PC-3 (cell line): Measurements from ENCODE around the gene HSD17B14. TPM values are rescaled to one million over a fixed set of nuclear protein-coding genes. Genes with fewer than 3 reads are reported as not detected.

Experiments used
- ATAC-seq: fragments of 200-7000 bp; cut with Tn5 transposase; 2 replicates; pipeline ENCODE4 v1.9.1; 2020; ENCODE audit warnings: mild to moderate bottlenecking, moderate library complexity
- BruUV-seq: library from RNA; stranded (reverse); fragments of 400-500 nt; replicated peaks from 2 replicates; lab custom pipeline; 2021; lab: Mats Ljungman, UMichigan
- CTCF ChIA-PET: fragments of 300-600 bp; sonication (Branson Sonifier 250); formaldehyde crosslinking; loops from one replicate; lab custom pipeline; 2022; ENCODE audit warnings: antibody characterized with exemption; lab: Charles Lee
- POLR2A ChIA-PET: fragments of 300-600 bp; sonication (Branson Sonifier 250); formaldehyde crosslinking; loops from one replicate; lab custom pipeline; 2022; ENCODE audit warnings: antibody characterized with exemption; ENCODE audit not compliant: unreplicated experiment; lab: Charles Lee
- DNase-seq: peaks from one replicate; pipeline ENCODE4 v3.0.0-alpha.2; 2015
- H2AFZ ChIP-seq: fragments of 300-600 bp; sonication (generic); 2 replicates; pipeline ENCODE4 v1.6.0; 2016; ENCODE audit warnings: antibody characterized with exemption, low read length
- H3F3A ChIP-seq: fragments of 300-600 bp; sonication (generic); one replicate; pipeline ENCODE4 v1.6.0; 2017; ENCODE audit warnings: antibody characterized with exemption, low read length, control low read depth, mild to moderate bottlenecking; ENCODE audit not compliant: unreplicated experiment
- H3K27ac ChIP-seq: fragments of 300-600 bp; sonication (generic); 2 replicates; pipeline ENCODE4 v1.5.1; 2016; ENCODE audit warnings: mild to moderate bottlenecking, low read length
- H3K27me3 ChIP-seq: fragments of 300-600 bp; sonication (generic); 2 replicates; pipeline ENCODE4 v1.6.1; 2016; ENCODE audit warnings: low read length, mixed read lengths
- H3K36me3 ChIP-seq: fragments of 300-600 bp; sonication (generic); 2 replicates; pipeline ENCODE4 v1.6.1; 2016; ENCODE audit warnings: low read depth, mixed run types, low read length, mixed read lengths
- H3K4me1 ChIP-seq: fragments of 300-600 bp; sonication (generic); 2 replicates; pipeline ENCODE4 v1.5.1; 2016; ENCODE audit warnings: low read length; ENCODE audit not compliant: insufficient read depth
- H3K4me2 ChIP-seq: fragments of 300-600 bp; sonication (generic); 2 replicates; pipeline ENCODE4 v1.6.0; 2016; ENCODE audit warnings: low read length
- H3K4me3 ChIP-seq: fragments of 300-600 bp; sonication (generic); 2 replicates; pipeline ENCODE4 v1.5.1; 2016; ENCODE audit warnings: mild to moderate bottlenecking, low read length, mixed read lengths
- H3K79me2 ChIP-seq: fragments of 300-600 bp; sonication (generic); 2 replicates; pipeline ENCODE4 v1.6.1; 2017; ENCODE audit warnings: low read length, mixed read lengths
- H3K9ac ChIP-seq: fragments of 300-600 bp; sonication (generic); 2 replicates; pipeline ENCODE4 v1.6.0; 2016; ENCODE audit warnings: mild to moderate bottlenecking, low read length
- H3K9me2 ChIP-seq: fragments of 300-600 bp; sonication (generic); replicated peaks from 2 replicates; pipeline ENCODE4 v1.6.1; 2016; ENCODE audit warnings: mixed run types, low read length, mixed read lengths
- H3K9me3 ChIP-seq: fragments of 300-600 bp; sonication (generic); 2 replicates; pipeline ENCODE4 v1.6.1; 2016; ENCODE audit warnings: low read length, mixed read lengths
- H4K20me1 ChIP-seq: fragments of 300-600 bp; sonication (generic); 2 replicates; pipeline ENCODE4 v1.6.1; 2016; ENCODE audit warnings: low read length, mixed read lengths
- CTCF ChIP-seq: fragments of 300-600 bp; sonication (generic); conservative IDR thresholded peaks from 2 replicates; pipeline ENCODE4 v1.5.1; 2017; ENCODE audit warnings: antibody characterized with exemption, low read depth, mild to moderate bottlenecking, low read length
- EZH2 ChIP-seq: fragments of 300-600 bp; sonication (generic); IDR thresholded peaks from one replicate; pipeline ENCODE4 v1.6.1; 2017; ENCODE audit warnings: antibody characterized with exemption, mild to moderate bottlenecking, low read length; ENCODE audit not compliant: unreplicated experiment
- EZH2phosphoT487 ChIP-seq: fragments of 300-600 bp; sonication (generic); IDR thresholded peaks from 2 replicates; pipeline ENCODE4 v1.6.1; 2018; ENCODE audit warnings: mild to moderate bottlenecking, antibody characterized with exemption, low read length, borderline replicate concordance
- intact Hi-C: fragments of 100-400 bp; cut with micrococcal nuclease; formaldehyde crosslinking; loops from 2 replicates; pipeline ENCODE4 v1.9.0; 2023
- total RNA-seq: library from RNA; depleted of rRNA; stranded (reverse); fragments of >200 nt; gene quantifications from 2 replicates; pipeline ENCODE4 v1.2.3, GENCODE V29; 2014

The HSD17B14 gene
- total RNA-seq, 1 experiment from 2014 or later: 15.0 TPM

DNA sequence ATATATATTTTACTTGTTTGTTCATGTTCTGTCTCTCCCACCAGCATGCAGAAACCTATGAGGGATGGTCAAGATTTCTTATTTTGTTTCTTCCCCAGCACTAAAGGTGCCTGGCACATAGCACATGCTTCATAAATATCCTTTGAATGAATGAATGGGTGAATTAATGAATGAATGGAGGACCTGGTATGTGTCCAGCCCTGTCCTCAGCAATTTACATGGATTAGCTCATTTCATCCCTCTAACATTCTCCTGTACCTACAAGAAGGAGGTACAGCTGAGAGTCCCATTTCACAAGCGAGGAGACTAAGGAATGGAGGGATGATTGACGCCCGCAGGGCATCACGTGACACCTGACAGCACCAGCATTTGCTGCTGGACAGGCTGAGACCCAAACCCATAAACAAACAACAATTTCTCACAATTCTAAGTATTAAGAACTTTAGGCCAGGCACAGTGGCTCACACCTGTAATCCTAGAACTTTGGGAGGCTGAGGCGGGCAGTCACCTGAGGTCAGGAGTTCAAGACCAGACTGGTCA, 18.6 kb downstream of the HSD17B14 start:
- H3K4me2 ChIP-seq: no peak overlapping the region
- no peak overlapping the region for H3K9ac ChIP-seq
- no TSS peak for BruUV-seq
- H2AFZ ChIP-seq: no peak overlapping the region
- peaks cover 10% of the 10 kb centered on the region for H3K4me1 ChIP-seq
- DNase-seq: no peak
- ChIA-PET CTCF (no interaction called here), POLR2A (no interaction called here)
- no peaks in the 10 kb centered on the region for H3K27me3 ChIP-seq
- no peaks in the 10 kb centered on the region for H3K9me2 ChIP-seq
- no peaks in the 10 kb centered on the region for H3K36me3 ChIP-seq
- H3K9me3 ChIP-seq: no peaks in the 10 kb centered on the region
- no peak for ATAC-seq
- no peak overlapping the region for H3K4me3 ChIP-seq
- no peaks in the 10 kb centered on the region for H3F3A ChIP-seq
- intact Hi-C loops: no loop called here
- no peak overlapping the region for H3K27ac ChIP-seq
- TF ChIP-seq CTCF (no peak), EZH2phosphoT487 (no peak), EZH2 (no peak)
- no peaks in the 10 kb centered on the region for H4K20me1 ChIP-seq
- H3K79me2 ChIP-seq: no peaks in the 10 kb centered on the region

DNA sequence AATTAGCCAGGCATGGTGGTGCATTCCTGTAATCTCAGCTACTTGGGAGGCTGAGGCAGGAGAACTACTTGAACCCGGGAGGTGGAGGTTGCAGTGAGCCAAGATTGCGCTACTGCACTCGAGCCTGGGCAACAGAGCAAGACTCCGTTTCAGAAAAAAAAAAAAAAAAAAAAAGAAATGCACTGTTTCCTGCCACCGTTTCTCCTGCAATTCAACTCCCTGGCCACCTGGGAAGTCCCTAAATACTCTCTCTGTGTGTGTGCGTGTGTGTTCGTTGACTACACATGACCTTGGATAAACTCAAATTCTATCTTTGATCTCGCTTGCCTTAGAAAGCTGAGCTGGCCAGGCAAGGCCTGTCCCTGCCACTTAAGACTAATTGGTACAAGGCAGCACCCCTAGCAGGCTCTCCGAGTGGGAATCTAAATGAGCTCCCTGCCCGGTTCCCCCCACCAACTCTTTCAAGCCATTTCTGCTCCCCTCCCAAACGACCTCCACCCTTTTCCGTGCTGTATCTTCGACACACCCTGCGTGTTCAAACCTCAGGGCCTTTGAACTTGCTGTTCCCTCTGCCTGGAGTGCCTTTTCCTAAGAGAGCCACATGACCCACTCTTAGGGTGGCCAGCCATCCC, 20.3 kb downstream of the HSD17B14 start:
- no peaks in the 10 kb centered on the region for H3F3A ChIP-seq
- ATAC-seq: no peak
- intact Hi-C loops: no loop called here
- H3K9me3 ChIP-seq: no peaks in the 10 kb centered on the region
- CTCF ChIA-PET: no interaction called here
- no peak overlapping the region for H3K9ac ChIP-seq
- no peak for TF ChIP-seq EZH2phosphoT487
- TF ChIP-seq EZH2: no peak
- TF ChIP-seq CTCF: no peak
- no peak overlapping the region for H3K27ac ChIP-seq
- no TSS peak for BruUV-seq
- H3K4me3 ChIP-seq: no peak overlapping the region
- POLR2A ChIA-PET: no interaction called here
- no peak for DNase-seq
- H2AFZ ChIP-seq: no peak overlapping the region
- H3K4me1 ChIP-seq: peaks cover 10% of the 10 kb centered on the region
- no peaks in the 10 kb centered on the region for H3K79me2 ChIP-seq
- no peaks in the 10 kb centered on the region for H3K9me2 ChIP-seq
- H3K27me3 ChIP-seq: no peaks in the 10 kb centered on the region
- H4K20me1 ChIP-seq: no peaks in the 10 kb centered on the region
- H3K4me2 ChIP-seq: no peak overlapping the region
- no peaks in the 10 kb centered on the region for H3K36me3 ChIP-seq

DNA sequence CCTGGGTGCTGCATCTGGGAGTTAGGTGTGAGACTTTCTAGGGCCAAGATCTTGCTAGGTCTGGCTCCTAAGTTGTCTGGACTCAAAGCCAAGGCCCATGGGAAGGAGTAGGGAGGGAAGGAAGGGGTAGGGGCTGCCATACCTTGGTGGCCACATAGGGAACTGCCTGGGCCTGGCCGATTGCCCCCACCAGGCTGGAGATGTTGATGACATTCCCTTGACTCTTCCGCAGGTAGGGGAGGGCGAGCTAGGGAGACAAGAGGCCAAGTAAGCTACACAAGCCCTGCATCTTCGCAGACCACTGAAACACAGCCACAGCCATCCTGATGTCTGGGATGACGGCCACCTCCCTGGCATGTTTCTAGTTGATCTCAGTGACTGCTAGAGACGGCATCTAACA, 21.4 kb downstream of the HSD17B14 start:
- Histone ChIP-seq H3K9me2 (no peaks in the 10 kb centered on the region), H3K36me3 (no peaks in the 10 kb centered on the region), H3F3A (no peaks in the 10 kb centered on the region), H3K9me3 (no peaks in the 10 kb centered on the region), H3K79me2 (peaks cover 9% of the 10 kb centered on the region), H3K4me3 (no peak overlapping the region), H3K27me3 (no peaks in the 10 kb centered on the region), H3K4me2 (no peak overlapping the region), H2AFZ (no peak overlapping the region), H3K9ac (no peak overlapping the region), H4K20me1 (no peaks in the 10 kb centered on the region), H3K4me1 (peaks cover 14% of the 10 kb centered on the region), H3K27ac (no peak overlapping the region)
- ATAC-seq: no peak
- CTCF ChIA-PET: no interaction called here
- POLR2A ChIA-PET: no interaction called here
- TF ChIP-seq CTCF (no peak), EZH2 (no peak), EZH2phosphoT487 (no peak)
- no peak for DNase-seq
- no TSS peak for BruUV-seq
- intact Hi-C loops: no loop called here
